CD1c-positive myeloid dendritic cell (primary cell): ENCODE measurements around the gene SLC6A3.

ENCODE experiments used
- DNase-seq: peaks from one replicate; pipeline ENCODE4 v3.0.0-alpha.2; 2016; ENCODE audit errors: extremely low spot score

SLC6A3 gene

DNA sequence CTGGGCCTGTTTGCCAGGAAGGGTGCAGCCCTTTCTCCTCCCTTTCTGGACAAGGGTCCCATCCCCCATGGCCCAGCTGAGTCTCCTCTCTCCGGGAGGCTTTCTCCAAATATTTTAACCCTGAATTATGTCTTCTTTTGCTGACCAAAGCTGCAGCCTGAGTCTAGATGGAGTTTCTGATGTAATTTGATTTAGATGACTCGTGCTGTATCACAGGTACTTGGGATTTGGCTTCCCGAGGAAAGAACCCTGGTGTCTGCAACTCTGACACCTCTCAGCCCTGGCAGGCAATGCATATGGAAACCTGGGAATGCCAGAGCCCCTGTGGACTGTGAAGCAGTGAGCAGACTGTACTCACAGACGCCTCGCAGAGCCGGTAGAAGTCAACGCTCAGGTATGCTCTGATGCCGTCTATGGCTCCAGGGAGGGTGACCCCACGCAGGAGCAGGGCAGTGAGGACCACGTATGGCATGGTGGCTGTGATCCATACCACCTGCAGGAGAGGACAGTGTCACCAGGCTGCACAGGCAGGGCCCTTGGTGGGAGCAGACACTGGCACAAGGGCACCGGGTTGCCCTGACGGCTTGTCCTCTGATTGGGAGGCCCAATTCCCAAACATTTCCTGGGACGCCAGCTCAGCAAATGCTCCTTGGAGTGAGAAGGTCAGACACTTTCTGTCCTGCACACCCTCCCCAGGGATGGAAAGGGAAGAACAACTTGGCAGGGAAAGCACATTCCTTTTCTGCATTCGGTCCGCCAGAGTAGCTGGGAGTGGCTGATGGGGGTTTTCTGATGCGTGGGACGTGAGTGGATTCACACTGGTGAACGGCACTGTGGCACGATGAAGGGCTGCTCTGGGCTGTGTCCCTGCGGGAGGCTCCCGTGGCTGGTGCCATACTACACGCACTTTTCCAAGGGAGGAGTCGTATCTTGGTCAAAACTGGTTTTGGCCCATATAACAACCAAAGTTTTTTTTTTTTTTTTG is 24.7 kb downstream of the SLC6A3 start:
- no peak for DNase-seq

DNA sequence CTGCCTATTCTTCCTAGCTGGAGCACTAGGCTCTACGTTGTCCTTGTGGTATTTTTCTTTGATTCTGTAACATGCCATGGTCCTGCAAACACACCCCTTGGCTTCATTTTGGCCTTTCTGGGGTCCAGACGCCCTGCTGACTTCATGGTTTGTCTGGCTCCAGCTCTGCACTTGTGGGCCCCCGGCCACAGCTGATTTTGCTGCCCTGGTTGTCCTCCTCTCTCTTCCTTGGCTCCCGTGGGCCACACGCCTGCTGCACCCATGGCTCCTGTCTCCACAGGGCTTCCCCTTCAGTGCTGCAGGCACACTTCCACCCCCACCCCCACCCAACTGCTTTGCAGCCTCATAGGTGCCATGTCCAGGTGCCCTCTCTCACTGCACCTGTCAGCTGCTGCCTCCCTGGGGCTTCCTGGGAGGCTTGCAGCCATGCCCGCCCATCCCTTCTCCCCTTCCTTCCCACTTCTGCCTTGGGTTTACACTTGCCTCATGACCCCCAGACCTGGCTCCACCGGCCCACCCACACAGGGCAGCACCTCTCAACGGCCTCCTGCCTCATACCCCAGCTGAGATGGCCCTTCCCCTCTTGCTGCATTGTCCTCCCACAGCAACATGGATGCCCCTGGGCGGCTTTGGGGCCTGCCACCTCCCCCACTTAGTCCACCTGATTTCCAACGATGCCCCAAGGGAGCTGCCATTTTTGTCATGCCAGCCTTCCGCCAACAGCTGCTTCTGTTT is 25.6 kb downstream of the SLC6A3 start:
- DNase-seq, result no peak

- DNase-seq, result no peak
Observed at GRCh38 chr5:1418921-1419280, 26.3 kb downstream of the SLC6A3 start.

DNA sequence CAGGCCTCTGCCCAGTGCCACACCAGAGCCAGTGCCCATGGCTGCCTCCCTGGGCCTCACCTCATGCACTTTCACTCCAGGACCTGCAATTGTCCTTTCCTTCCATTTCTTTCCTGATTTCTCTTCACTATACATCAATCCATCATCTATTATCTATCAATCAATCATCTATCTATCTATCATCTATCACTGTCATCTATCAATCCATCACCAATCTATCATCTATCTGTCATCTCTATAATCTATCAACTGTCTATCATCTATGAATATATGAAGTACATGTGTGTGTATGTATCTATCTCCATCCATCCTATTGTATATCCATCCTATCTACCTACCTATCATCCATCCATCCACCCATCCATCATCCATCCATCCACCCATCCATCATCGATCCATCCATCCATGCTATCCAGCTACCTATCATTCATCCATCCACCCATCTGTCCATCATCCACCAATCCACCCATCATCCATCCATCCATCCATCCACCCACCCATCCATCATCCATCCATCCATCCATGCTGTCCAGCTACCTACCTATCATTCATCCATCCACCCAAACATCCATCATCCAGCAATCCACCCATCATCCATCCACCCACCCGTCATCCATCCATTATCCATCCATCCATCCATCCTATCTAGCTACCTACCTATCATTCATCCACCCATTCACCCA is 26.9 kb downstream of the SLC6A3 start:
- no peak for DNase-seq

DNA sequence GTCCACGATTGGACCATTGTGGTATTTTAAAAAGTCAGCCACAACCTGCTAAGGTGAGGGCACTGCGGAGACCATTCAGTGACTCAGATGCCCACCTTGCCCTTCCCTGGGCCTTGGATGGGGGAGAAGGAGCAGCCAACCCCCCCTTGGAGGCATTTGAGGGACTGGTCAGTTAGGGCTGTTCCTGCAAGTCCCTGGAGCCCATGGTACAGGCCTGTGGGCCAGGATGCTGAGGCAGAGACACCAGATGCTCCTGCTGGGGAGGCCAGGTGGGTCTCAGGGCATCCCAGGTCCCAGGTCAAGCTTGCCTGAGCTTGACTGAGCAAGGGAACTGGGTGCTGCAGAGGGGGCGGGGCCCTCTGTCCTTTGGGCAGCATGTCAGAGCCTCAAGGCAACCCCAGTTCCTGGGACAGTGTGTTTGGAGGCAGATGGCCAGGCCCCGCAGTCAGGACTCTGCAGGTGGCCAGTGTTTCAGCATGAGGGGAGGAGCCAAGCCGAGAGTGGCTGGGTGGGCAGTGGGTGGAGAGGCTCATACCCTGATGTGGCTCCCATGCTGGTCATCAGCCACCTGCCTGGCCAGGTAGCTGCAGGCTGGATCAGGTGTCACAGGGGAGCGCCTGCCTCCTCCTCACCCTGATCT is 27.5 kb downstream of the SLC6A3 start:
- DNase-seq, result no peak

- DNase-seq, result no peak
Observed at GRCh38 chr5:1416856-1417469, 28.3 kb downstream of the SLC6A3 start.

GRCh38 chr5:1415626-1416360 is 29.4 kb downstream of the SLC6A3 start:
- DNase-seq, result no peak

DNA sequence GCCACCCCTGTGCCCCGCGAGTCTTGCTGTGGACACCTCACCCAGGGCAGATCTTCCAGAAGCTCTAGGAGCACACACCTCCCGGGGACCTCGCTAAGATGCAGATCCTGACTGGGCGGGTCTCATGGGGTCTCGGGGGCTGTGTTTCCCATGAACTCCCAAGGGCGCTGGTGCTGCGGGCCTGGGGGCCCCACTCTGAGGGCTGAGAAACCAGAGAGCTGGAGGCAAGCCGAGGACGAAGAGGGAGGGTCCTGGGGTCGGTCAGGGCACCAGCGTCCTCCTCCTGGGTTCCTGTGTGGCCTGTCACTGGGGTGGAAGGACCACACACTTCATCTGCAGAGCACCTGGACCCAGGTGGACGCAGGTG is 30.2 kb downstream of the SLC6A3 start:
- no peak for DNase-seq

DNA sequence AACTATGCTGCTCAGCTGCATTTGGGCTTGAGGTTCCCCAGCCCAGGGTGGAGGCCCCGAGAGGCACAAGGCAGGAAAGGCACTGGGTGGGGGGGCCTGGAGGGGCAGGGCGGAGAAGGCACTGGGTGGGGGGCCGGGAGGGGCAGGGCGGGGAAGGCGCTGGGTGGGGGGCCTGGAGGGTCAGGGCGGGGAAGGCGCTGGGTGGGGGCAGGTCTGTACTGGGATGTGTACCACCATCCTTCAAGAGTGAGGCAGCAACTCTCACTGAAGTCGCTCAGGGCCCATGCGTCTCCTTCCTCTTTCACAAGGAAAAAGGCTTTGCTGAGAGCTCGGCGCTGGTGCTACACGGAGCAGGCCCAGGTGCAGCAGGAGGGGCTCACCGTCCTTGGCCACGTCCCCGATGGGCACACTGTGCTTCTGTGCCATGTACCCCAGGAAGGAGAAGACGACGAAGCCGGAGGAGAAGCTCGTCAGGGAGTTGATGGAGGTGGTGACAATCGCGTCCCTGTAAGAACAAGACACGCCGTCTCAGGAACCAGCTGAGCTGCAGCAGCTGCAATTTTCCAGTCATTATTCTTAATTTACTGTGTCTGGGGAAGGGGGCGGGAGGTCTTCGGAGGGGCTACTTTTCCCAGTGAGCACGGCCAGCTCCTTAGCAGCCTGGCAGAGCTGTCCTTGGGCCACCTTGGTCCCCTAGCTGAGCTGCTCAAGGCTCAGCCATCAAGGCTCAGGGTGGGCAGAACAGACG is 30.8 kb downstream of the SLC6A3 start:
- DNase-seq, result no peak

DNA sequence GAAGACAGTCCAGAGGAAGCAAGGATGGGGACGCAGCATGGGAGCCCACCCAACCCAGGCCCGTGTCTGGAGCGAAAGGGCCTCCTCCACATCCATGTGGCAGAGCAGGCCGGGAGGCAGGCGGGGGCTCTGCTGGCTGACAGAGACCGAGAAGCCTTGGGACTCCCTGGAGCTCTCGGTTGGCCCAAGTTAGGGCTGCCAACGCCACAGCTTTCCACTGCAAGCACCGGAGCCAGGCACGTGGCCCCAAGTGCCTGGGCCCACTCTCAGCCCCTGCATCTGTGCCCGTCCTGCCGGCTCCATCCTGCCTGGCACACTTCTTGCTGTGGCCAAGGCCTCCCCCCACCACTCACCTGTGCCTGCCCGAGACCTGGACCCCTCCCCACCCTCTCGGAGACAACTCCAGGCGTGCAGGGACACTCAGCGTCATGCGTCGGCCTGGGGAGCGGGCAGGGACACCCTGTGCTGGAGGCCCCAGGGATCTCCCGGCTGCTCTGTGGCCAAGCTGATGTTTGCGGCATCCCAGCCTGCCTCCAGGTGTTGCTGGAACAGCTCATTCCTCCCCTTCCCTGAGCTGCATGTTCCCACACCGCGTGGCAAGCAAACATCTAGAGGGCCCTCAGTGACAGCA is 31.5 kb downstream of the SLC6A3 start:
- no peak for DNase-seq

DNA sequence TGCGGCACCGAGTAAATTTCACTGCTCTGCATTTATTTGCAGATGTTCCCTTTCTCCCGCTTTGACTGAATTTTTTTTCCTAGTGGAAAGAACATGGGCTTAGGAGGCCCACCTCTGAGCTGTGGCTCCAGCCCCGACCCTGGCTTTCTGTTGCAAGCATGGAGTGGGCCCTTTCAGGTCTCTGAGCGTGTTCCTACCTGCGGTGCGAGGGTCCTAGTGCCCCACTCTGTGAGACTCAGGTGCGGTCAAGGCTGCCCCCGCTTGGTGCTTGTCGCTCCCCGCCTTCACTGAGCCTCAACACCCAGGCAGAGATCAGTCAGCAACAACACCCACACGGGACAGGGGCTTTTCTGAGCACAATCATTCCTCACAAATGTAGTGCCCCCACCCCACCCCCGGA is 32.0 kb downstream of the SLC6A3 start:
- DNase-seq, result no peak

DNA sequence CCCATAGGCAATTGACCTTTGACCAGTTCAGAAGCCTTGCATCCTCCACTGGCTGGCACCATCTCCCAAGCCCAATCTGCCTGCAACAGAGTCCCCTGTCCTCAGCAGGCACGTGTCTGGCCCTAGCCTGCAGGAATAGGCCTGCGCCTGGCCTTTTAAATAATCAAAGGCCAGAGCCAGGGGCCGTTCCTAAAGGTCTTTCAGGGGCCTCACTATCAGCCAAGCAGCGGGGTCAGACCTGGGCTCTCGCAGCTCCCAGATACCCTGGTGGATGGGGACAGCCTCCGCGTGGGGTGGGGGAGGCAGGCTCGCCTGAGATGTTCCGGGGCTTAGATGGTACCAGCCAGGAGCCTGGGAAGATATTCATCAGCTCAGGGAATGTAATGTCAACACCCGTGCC is 32.6 kb downstream of the SLC6A3 start:
- no peak for DNase-seq

- no peak for DNase-seq
Observed at GRCh38 chr5:1412163-1412562, 33.1 kb downstream of the SLC6A3 start.

DNA sequence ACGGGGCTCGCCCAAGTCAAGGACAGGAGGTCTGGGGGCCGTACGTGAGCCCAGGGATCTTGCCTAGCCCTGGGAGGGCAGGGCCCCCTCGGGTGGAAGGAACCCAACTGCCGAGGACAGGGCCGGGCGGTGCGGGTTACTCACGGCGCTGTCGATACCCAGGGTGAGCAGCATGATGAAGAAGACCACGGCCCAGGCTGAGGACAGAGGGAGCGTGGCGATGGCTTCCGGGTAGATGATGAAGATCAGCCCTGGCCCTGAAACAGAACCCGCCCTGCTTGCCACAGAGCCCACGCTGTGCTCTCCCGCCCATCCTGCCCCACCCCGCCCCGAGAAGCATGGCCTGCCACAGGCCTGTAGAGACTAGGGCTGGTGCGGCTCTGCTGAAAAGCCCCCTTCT is 34.1 kb downstream of the SLC6A3 start:
- no peak for DNase-seq

- no peak for DNase-seq
Observed at GRCh38 chr5:1410156-1411014, 34.9 kb downstream of the SLC6A3 start.

- peak; percentile 32 for DNase-seq
Observed at GRCh38 chr5:1409381-1410110, 35.7 kb downstream of the SLC6A3 start.

- no peak for DNase-seq
Observed at GRCh38 chr5:1406681-1407640, 38.3 kb downstream of the SLC6A3 start.
